C1 segment of cervical spinal cord (tissue), 14 donors: ENCODE results near the gene GLT6D1.

Experiments used
- DNase-seq, 14 donors: peaks; one replicate each; lab custom pipeline; 2025; lab: John Stamatoyannopoulos, UW

GLT6D1 gene

DNA sequence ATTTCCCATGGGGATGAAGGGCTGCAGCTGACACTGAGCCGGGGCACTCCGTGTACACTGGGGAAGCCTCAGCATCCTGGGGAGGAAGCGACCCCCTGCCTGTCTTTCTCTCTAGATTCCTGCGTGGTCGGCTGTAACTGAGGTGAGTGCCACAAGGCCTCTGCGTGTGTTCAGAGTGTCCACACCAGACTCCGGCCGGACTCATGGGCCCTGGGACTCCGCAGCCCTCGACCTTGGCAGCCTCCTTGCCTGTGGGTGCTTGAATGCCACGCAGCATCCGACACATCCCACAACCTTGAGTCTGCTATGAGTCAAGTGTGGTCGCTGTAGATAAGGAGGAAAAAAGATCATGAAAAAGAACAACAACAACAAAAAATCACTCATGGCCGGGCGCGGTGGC, 54.4 kb downstream of the GLT6D1 start:
- DNase-seq = no peak

DNA sequence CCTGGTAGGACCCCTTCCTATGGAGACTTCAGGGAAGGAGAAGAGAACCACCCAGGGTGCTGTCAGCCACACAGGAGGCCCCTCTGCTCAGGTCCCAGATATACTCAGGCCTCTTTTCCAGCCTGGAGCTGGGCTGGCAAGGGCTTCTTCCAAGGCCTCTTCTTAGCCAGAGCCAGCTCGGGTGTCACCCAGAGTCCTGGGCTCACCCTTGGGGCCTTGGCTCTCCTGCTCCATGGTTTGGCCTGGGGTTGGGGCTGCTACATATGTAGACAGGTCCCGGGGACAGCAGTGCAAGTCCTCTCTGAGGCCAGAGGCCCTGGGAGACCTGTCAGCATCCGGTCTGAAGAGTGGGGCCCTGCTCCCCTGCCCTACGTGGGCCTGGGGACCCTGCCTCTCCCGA, 55.0 kb downstream of the GLT6D1 start:
- DNase-seq = no peak

GRCh38 chr9:135583688-135584011, 55.7 kb downstream of the GLT6D1 start:
- DNase-seq = no peak

GRCh38 chr9:135582966-135583687, 56.2 kb downstream of the GLT6D1 start:
- DNase-seq = no peak

- DNase-seq = no peak
These were observed 56.8 kb downstream of the GLT6D1 start for GRCh38 chr9:135582541-135582940.

GRCh38 chr9:135581636-135582426, 57.5 kb downstream of the GLT6D1 start:
- no peak for DNase-seq

DNA sequence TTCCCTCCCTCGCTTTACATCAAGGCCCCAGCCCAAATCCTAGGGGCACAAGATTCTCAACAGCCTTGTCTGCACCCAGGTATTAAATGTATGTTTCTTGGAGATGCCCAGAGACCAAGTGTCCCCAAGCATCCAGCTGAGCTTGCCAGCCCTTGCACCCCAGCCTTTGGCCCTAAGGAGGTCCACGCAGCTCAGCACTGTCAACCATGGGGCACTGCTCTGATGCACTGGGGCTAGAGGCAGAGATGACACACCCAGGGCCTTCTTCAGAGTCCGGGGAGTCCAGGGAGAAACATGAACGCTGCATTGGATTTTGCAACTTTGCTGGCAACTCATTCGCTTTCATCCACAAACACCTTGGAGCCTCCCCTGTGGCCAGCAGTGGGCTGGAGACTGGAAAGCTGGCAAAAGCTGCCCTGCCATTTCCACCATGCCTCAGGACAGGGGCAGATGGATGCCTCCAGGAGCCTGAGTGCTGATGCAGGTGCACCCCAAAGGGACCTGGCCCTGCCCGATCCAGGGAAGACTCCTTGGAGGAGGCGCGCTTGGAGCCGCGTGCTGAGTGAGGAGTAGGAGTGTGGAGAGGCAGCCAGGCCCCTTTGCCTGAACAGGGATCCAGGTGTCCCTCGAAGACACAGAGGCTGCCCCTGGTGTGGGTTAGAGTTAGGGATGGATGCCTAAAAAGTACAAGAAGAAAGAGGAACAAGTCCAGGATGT, 58.5 kb downstream of the GLT6D1 start:
- no peak for DNase-seq

DNA sequence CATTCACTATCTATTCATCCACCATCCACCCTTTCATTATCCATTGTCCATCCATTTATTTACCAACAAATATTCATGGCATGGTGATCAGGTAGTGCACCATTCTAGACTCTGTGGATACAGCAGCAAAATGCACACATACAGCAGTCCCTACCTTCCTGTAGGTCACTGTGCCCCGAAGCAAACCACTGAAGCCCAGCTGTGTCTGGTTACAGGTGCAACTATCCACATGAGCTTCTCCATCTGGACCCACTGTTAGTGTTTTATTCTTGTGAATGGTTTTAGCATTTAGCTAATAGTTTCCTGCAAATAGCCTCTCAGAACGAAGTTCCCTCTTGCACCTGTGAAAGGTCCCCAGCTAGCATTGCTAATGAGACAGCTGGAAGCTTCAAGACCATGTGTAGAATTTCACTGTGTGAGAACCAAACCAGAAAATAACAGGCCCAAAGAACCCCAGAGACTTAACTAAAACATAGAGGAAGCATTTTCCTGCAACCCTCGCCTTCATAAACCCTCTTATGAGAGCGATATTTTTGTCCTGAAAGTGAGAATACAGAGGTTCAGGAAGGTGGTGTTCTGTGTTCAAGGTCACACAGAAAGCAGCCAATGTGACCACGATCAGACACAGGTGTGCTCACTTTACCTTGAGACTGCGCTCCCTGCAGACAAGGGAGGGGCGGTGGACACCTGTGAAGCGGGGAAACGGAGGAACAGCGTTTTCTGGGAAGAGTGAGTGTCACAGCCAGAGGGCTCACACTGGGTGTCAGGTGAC, 59.3 kb downstream of the GLT6D1 start:
- DNase-seq = no peak

DNA sequence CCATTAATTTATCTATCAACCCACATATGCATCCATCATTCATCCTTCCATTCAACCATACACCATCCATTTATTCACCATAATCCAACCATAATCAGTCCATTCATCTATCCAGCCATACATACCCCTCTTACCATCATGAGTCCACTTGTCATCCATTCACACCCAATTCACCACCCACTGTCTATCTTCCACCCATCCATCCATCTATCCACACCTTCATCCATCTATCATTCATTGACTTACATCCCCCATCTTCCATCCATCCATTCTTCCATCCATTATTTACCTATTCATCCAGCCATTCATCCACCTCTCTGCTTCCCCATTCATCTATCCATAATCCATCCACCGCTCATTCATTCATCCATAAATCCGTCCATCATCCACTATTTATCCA, 60.0 kb downstream of the GLT6D1 start:
- DNase-seq = no peak

GRCh38 chr9:135577256-135577655, 62.1 kb downstream of the GLT6D1 start:
- DNase-seq = no peak

DNA sequence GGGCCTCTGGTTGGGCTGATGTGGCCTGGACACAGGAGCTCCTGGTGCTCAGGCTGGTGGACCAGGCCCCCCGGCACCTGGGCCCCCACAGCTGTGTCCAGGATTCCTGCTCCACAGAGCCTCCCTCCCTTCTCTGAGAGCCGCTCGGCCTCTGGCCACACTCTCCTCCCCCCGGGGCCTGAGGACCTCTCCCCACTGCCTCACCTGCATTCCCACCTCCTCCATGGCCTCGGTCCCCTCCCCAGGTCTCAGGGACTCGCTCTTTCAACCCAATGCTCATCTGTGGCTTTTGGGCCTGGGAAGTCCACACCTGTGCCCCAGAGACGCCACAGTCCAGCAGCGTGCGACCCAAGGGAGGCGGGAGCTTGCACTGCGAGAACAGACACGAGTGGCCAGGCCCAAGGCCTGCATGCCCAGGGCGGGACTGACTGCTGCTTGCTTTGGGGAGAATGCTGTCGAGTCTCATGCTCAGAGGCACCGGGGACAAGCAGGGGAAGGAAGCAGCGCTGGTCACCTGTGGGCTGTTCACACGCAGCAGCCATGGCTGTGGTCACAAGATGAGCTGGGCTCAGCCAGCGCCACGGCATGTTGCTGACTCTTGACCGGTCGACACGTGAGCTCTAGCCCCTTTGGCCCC, 63.2 kb downstream of the GLT6D1 start:
- DNase-seq = no peak

DNA sequence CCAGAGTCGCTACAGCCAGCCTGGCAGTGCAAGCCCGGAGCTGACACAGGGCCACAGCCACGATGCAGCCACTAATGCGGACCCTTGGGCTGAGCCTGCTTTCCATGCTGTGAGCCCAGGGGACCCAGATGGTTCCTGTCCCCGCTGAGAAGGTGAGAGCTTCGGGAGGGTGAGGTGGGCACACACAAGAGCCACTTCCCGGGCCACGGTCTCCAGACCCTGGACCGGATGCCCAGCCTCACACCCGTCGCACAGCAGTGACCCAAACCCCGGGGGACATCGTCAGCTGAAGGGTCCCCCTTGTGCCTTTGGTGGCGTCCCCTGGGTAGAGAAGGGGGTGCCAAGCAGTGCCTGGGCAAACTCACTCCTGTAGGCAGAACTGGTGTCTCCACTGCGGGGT, 64.4 kb downstream of the GLT6D1 start:
- no peak for DNase-seq

DNA sequence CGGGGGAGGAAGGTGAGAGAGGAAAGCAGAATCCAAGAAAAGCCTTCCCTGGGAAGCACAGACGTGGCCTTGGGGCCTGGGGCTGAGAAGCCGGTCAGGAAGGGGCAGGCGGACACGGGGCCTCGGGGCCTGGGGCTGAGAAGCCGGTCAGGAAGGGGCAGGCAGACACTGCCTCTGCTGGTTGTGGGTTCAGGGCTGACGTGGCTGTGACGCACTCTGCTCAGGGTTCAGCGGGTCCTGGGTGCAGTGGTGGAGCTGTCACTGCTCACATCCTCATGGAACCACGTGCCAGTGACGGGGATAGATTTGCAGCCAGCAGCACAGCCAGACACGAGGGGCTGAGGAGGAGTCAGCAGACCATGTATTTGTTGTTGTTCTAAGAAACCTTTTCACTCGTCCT, 65.0 kb downstream of the GLT6D1 start:
- DNase-seq = no peak
